Loucy (cell line): Measurements from ENCODE around the gene CSHL1.

Experiments used
- CTCF ChIP-seq: fragments of 200-600 bp; sonication (generic); conservative IDR thresholded peaks from 2 replicates; pipeline ENCODE4 v1.5.1; 2014; ENCODE audit warnings: mild to moderate bottlenecking, antibody characterized with exemption, low read length
- EZH2phosphoT487 ChIP-seq: fragments of 200-600 bp; IDR thresholded peaks from 2 replicates; pipeline ENCODE4 v1.6.1; 2018; ENCODE audit warnings: antibody characterized with exemption, mild to moderate bottlenecking, moderate library complexity, borderline replicate concordance

- TF ChIP-seq EZH2phosphoT487 (no peak), CTCF (no peak)
These were observed 38.7 kb upstream of the CSHL1 start for GRCh38 chr17:63949576-63950250.
